Adrenal gland (tissue), 5 donors: Measurements from ENCODE around the gene CAMK2D.

Experiments
- CTCF ChIP-seq, 6 experiments: fragments of 450-650 bp in 4 of 6; fragments of 200-600 bp in 2 of 6; sonication (generic) in 1 of 6; IDR thresholded peaks; 1 replicate in 5 of 6; 2 replicates in 1 of 6; pipeline versions ENCODE4 v1.5.1 to v1.8.0; 2016 to 2021; ENCODE audit warnings: antibody characterized with exemption in 6 of 6, mild to moderate bottlenecking in 2 of 6, moderate library complexity in 1 of 6
- POLR2A ChIP-seq, 2 donors: fragments of 450-650 bp; IDR thresholded peaks; one replicate each; pipeline ENCODE4 v1.6.1; 2017; ENCODE audit warnings: antibody characterized with exemption in 2 of 2, mild to moderate bottlenecking in 2 of 2, moderate library complexity in 1 of 2
- donor health status: DM: no; HTN: no; CAD: no.

GRCh38 chr4:113673450-113673849, 88.1 kb downstream of the CAMK2D start:
- no peak for TF ChIP-seq POLR2A (IDR thresholded peaks at IDR 0.05)
- no peak for TF ChIP-seq CTCF (IDR thresholded peaks at IDR 0.05)
